Measurements from ENCODE around the gene C14orf180.

GRCh38 chr14:104592785-104593184 is 13.2 kb downstream of the C14orf180 start:
- no peak for TF ChIP-seq CTCF (IDR thresholded peaks at IDR 0.05)
- TF ChIP-seq POLR2A (IDR thresholded peaks at IDR 0.05): no peak
- no peak for TF ChIP-seq POLR2AphosphoS5 (IDR thresholded peaks at IDR 0.05)

Measured in prostate gland (tissue), 2 donors.